ENCODE data around the gene RALB. TPM values are rescaled to one million over a fixed set of nuclear protein-coding genes. Genes with fewer than 3 reads are reported as not detected.

The RALB gene
- total and polyA plus RNA-seq, 2 experiments from 2014 or later, result 15.2 to 17.4 TPM

DNA sequence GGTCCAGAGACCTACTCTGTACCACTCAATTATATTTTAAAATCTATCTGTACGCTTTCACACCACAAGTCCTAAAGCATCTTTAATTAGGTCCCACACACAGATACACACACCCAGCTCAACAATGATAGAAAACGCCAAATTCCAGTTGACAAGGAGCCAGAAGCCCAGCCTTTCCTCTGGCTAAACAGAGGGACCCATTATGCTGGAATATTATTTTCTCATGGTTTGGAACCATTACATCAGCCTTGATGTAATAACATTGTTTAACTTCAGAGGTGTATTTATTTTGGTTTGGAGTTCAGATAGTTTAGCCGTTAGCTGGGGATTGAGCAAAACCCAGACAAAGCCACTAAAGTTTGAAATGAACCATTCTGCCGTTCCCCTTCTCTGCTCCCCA lies 79.3 kb downstream of the RALB start (continued):
- TF ChIP-seq, protein P1, sequence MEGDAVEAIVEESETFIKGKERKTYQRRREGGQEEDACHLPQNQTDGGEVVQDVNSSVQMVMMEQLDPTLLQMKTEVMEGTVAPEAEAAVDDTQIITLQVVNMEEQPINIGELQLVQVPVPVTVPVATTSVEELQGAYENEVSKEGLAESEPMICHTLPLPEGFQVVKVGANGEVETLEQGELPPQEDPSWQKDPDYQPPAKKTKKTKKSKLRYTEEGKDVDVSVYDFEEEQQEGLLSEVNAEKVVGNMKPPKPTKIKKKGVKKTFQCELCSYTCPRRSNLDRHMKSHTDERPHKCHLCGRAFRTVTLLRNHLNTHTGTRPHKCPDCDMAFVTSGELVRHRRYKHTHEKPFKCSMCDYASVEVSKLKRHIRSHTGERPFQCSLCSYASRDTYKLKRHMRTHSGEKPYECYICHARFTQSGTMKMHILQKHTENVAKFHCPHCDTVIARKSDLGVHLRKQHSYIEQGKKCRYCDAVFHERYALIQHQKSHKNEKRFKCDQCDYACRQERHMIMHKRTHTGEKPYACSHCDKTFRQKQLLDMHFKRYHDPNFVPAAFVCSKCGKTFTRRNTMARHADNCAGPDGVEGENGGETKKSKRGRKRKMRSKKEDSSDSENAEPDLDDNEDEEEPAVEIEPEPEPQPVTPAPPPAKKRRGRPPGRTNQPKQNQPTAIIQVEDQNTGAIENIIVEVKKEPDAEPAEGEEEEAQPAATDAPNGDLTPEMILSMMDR (conservative IDR thresholded peaks at IDR 0.05; ENCODE audit: low read depth in 2 of 2), result no peak

DNA sequence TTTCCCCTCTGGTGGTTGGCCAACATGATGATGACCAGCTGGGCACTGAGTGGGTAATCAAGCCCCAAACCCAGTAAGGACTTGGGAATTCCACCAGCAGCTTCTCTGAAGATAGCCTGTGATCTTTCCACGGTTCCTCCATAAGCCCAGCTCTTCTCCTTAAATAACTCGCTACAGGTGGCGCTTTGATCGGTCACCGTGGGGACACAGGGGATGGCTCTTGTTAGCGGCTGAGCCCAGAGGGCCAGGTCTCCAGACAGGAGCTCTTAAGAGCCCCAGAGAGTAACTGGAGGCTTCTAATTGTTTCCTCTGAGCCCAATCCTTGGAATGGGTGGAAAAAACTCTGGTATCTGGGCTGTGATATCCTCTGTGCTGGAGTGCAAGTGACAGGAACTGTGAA lies 79.7 kb downstream of the RALB start:
- Histone ChIP-seq H3K27ac (ENCODE audit: low read depth) (no peak overlapping the region), H4K20me1 (replicated peaks; ENCODE audit: insufficient read depth) (no peaks in the 10 kb centered on the region), H3K9me2 (ENCODE audit: insufficient read depth) (no peaks in the 10 kb centered on the region), H2AFZ (no peak overlapping the region), H3K4me3 (no peak overlapping the region), H3K79me2 (replicated peaks; ENCODE audit: insufficient read depth) (no peaks in the 10 kb centered on the region), H3K36me3 (ENCODE audit: insufficient read depth) (no peaks in the 10 kb centered on the region), H3F3A (replicated peaks; ENCODE audit: low read depth) (no peaks in the 10 kb centered on the region), H3K27me3 (ENCODE audit: insufficient read depth) (no peaks in the 10 kb centered on the region), H3K4me2 (no peak overlapping the region), H3K4me1 (ENCODE audit: insufficient read depth) (no peaks in the 10 kb centered on the region)
- ATAC-seq (no peak), DNase-seq (ENCODE audit: low spot score) (no peak)
- no peak overlapping the region for H3K4me3 Mint-ChIP-seq
- H3K4me1 Mint-ChIP-seq, result peaks cover 9% of the 10 kb centered on the region
- peaks cover 3% of the 10 kb centered on the region for H3K27me3 Mint-ChIP-seq (ENCODE audit: insufficient read depth, low read depth, poor library complexity)
- H3K27ac Mint-ChIP-seq, result no peak overlapping the region
- H3K9me3 Mint-ChIP-seq, result peaks cover 3% of the 10 kb centered on the region; the same call in 2 of the 3 replicates
- H3K36me3 Mint-ChIP-seq (ENCODE audit: low read depth), result no peaks in the 10 kb centered on the region
- TF ChIP-seq EZH2phosphoT487 (IDR thresholded peaks at IDR 0.05; ENCODE audit: unreplicated experiment) (no peak), JUNB (IDR thresholded peaks at IDR 0.05; ENCODE audit: unreplicated experiment) (no peak), ZNF331 (CRISPR knock-in tag; IDR thresholded peaks at IDR 0.05; ENCODE audit: low read depth) (no peak), ZNF114 (CRISPR knock-in tag; IDR thresholded peaks at IDR 0.05) (no peak), CREB1 (CRISPR knock-in tag; IDR thresholded peaks at IDR 0.05; ENCODE audit: low read depth) (no peak), POLR2AphosphoS5 (IDR thresholded peaks at IDR 0.05; ENCODE audit: low read depth) (no peak), EZH2 (IDR thresholded peaks at IDR 0.05; ENCODE audit: low read depth, unreplicated experiment) (no peak), NANOG (IDR thresholded peaks at IDR 0.05; ENCODE audit: borderline replicate concordance) (no peak)
- TF ChIP-seq, protein P2, sequence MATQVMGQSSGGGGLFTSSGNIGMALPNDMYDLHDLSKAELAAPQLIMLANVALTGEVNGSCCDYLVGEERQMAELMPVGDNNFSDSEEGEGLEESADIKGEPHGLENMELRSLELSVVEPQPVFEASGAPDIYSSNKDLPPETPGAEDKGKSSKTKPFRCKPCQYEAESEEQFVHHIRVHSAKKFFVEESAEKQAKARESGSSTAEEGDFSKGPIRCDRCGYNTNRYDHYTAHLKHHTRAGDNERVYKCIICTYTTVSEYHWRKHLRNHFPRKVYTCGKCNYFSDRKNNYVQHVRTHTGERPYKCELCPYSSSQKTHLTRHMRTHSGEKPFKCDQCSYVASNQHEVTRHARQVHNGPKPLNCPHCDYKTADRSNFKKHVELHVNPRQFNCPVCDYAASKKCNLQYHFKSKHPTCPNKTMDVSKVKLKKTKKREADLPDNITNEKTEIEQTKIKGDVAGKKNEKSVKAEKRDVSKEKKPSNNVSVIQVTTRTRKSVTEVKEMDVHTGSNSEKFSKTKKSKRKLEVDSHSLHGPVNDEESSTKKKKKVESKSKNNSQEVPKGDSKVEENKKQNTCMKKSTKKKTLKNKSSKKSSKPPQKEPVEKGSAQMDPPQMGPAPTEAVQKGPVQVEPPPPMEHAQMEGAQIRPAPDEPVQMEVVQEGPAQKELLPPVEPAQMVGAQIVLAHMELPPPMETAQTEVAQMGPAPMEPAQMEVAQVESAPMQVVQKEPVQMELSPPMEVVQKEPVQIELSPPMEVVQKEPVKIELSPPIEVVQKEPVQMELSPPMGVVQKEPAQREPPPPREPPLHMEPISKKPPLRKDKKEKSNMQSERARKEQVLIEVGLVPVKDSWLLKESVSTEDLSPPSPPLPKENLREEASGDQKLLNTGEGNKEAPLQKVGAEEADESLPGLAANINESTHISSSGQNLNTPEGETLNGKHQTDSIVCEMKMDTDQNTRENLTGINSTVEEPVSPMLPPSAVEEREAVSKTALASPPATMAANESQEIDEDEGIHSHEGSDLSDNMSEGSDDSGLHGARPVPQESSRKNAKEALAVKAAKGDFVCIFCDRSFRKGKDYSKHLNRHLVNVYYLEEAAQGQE (IDR thresholded peaks at IDR 0.05; ENCODE audit: unreplicated experiment), result no peak
- TF ChIP-seq, protein P3, sequence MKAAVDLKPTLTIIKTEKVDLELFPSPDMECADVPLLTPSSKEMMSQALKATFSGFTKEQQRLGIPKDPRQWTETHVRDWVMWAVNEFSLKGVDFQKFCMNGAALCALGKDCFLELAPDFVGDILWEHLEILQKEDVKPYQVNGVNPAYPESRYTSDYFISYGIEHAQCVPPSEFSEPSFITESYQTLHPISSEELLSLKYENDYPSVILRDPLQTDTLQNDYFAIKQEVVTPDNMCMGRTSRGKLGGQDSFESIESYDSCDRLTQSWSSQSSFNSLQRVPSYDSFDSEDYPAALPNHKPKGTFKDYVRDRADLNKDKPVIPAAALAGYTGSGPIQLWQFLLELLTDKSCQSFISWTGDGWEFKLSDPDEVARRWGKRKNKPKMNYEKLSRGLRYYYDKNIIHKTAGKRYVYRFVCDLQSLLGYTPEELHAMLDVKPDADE (IDR thresholded peaks at IDR 0.05), result no peak
- TF ChIP-seq, protein P4, sequence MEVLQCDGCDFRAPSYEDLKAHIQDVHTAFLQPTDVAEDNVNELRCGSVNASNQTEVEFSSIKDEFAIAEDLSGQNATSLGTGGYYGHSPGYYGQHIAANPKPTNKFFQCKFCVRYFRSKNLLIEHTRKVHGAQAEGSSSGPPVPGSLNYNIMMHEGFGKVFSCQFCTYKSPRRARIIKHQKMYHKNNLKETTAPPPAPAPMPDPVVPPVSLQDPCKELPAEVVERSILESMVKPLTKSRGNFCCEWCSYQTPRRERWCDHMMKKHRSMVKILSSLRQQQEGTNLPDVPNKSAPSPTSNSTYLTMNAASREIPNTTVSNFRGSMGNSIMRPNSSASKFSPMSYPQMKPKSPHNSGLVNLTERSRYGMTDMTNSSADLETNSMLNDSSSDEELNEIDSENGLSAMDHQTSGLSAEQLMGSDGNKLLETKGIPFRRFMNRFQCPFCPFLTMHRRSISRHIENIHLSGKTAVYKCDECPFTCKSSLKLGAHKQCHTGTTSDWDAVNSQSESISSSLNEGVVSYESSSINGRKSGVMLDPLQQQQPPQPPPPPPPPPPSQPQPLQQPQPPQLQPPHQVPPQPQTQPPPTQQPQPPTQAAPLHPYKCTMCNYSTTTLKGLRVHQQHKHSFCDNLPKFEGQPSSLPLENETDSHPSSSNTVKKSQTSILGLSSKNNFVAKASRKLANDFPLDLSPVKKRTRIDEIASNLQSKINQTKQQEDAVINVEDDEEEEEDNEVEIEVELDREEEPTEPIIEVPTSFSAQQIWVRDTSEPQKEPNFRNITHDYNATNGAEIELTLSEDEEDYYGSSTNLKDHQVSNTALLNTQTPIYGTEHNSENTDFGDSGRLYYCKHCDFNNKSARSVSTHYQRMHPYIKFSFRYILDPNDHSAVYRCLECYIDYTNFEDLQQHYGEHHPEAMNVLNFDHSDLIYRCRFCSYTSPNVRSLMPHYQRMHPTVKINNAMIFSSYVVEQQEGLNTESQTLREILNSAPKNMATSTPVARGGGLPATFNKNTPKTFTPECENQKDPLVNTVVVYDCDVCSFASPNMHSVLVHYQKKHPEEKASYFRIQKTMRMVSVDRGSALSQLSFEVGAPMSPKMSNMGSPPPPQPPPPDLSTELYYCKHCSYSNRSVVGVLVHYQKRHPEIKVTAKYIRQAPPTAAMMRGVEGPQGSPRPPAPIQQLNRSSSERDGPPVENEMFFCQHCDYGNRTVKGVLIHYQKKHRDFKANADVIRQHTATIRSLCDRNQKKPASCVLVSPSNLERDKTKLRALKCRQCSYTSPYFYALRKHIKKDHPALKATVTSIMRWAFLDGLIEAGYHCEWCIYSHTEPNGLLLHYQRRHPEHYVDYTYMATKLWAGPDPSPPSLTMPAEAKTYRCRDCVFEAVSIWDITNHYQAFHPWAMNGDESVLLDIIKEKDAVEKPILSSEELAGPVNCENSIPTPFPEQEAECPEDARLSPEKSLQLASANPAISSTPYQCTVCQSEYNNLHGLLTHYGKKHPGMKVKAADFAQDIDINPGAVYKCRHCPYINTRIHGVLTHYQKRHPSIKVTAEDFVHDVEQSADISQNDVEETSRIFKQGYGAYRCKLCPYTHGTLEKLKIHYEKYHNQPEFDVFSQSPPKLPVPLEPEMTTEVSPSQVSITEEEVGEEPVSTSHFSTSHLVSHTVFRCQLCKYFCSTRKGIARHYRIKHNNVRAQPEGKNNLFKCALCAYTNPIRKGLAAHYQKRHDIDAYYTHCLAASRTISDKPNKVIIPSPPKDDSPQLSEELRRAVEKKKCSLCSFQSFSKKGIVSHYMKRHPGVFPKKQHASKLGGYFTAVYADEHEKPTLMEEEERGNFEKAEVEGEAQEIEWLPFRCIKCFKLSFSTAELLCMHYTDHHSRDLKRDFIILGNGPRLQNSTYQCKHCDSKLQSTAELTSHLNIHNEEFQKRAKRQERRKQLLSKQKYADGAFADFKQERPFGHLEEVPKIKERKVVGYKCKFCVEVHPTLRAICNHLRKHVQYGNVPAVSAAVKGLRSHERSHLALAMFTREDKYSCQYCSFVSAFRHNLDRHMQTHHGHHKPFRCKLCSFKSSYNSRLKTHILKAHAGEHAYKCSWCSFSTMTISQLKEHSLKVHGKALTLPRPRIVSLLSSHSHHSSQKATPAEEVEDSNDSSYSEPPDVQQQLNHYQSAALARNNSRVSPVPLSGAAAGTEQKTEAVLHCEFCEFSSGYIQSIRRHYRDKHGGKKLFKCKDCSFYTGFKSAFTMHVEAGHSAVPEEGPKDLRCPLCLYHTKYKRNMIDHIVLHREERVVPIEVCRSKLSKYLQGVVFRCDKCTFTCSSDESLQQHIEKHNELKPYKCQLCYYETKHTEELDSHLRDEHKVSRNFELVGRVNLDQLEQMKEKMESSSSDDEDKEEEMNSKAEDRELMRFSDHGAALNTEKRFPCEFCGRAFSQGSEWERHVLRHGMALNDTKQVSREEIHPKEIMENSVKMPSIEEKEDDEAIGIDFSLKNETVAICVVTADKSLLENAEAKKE (CRISPR knock-in tag; IDR thresholded peaks at IDR 0.05), result no peak

Measured in GM23338 (cell line).